ENCODE data around the gene MPDU1. TPM values are rescaled to one million over a fixed set of nuclear protein-coding genes. Genes with fewer than 3 reads are reported as not detected.
"Not testable (repeated sequence)": the region's sequence is repeated elsewhere in the genome, so short reads cannot be mapped to it uniquely, and the experiment has no call there.

The MPDU1 gene
- total RNA-seq, 1 donor from 2014 or later: 167 TPM

DNA sequence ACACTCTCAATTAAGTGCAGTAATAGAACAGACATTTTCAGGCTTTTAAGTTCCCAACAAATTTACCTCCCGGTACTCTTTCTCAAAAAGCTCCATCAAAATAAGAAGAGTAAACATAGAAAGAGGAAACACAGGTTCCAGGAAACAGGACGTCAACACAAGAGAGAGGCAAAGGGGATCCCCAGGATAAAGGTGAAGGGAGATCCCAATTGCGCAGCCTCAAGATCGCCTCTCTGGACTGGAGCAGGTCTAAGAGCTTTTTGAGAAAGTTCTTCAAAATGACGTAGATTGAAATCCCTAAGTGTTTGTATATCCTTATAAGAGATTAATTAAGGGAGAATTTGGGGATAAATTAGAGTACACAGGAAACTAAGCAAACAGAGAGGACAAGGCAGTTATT lies 35.0 kb downstream of the MPDU1 start:
- Histone ChIP-seq H3K9ac (no peak overlapping the region), H4K20me1 (ENCODE audit: low read depth) (peaks cover 5% of the 10 kb centered on the region), H3K4me1 (peaks cover 1% of the 10 kb centered on the region), H3K27me3 (no peaks in the 10 kb centered on the region), H3K36me3 (no peaks in the 10 kb centered on the region), H3K9me3 (ENCODE audit: low read depth) (no peaks in the 10 kb centered on the region), H2AFZ (replicated peaks) (no peak overlapping the region), H3K4me2 (no peak overlapping the region), H3F3A (ENCODE audit: low read depth) (peaks cover 17% of the 10 kb centered on the region), H3K4me3 (no peak overlapping the region), H3K27ac (no peak overlapping the region), H3K79me2 (ENCODE audit: low read depth) (peaks cover 8% of the 10 kb centered on the region)
- H3K4me3 Mint-ChIP-seq: no peak overlapping the region
- DNase-seq (ENCODE audit: low spot score): no peak
- H3K9me3 Mint-ChIP-seq: no peaks in the 10 kb centered on the region
- peaks cover 4% of the 10 kb centered on the region for H3K27me3 Mint-ChIP-seq (ENCODE audit: insufficient read depth, low read depth)
- peaks cover 5% of the 10 kb centered on the region for H3K4me1 Mint-ChIP-seq
- no peak overlapping the region for H3K27ac Mint-ChIP-seq
- TF ChIP-seq EZH2 (IDR thresholded peaks at IDR 0.05): no peak
- no peak for TF ChIP-seq EZH2phosphoT487 (IDR thresholded peaks at IDR 0.05)
- TF ChIP-seq, protein P1, sequence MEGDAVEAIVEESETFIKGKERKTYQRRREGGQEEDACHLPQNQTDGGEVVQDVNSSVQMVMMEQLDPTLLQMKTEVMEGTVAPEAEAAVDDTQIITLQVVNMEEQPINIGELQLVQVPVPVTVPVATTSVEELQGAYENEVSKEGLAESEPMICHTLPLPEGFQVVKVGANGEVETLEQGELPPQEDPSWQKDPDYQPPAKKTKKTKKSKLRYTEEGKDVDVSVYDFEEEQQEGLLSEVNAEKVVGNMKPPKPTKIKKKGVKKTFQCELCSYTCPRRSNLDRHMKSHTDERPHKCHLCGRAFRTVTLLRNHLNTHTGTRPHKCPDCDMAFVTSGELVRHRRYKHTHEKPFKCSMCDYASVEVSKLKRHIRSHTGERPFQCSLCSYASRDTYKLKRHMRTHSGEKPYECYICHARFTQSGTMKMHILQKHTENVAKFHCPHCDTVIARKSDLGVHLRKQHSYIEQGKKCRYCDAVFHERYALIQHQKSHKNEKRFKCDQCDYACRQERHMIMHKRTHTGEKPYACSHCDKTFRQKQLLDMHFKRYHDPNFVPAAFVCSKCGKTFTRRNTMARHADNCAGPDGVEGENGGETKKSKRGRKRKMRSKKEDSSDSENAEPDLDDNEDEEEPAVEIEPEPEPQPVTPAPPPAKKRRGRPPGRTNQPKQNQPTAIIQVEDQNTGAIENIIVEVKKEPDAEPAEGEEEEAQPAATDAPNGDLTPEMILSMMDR (IDR thresholded peaks at IDR 0.05): no peak
- H3K36me3 Mint-ChIP-seq: no peaks in the 10 kb centered on the region

DNA sequence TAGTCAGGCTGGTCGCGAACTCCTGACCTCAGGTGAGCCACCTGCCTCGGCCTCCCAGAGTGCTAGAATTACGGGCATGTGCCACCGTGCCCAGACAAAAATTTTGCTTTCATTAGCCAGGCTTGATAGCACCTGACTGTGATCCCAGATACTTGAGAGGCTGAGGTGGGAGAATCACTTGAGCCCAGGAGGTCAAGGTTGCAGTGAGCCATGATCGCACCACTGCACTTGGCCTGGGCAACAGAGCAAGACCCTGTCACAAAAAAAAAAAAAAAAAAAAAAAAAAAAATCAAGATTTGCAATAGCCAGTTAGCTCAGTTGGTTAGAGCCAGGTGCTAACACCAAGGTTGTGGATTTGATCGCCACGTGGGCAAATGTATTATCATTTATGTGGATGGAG lies 37.2 kb downstream of the MPDU1 start:
- Histone ChIP-seq H3F3A (ENCODE audit: low read depth) (peaks cover 3% of the 10 kb centered on the region), H3K27ac (no peak overlapping the region), H3K9me3 (ENCODE audit: low read depth) (no peaks in the 10 kb centered on the region), H3K79me2 (ENCODE audit: low read depth) (no peaks in the 10 kb centered on the region), H2AFZ (replicated peaks) (no peak overlapping the region), H3K36me3 (no peaks in the 10 kb centered on the region), H3K4me1 (no peaks in the 10 kb centered on the region), H3K9ac (no peak overlapping the region), H3K27me3 (no peaks in the 10 kb centered on the region), H4K20me1 (ENCODE audit: low read depth) (no peaks in the 10 kb centered on the region), H3K4me3 (no peak overlapping the region), H3K4me2 (no peak overlapping the region)
- Mint-ChIP-seq H3K9me3 (no peaks in the 10 kb centered on the region), H3K4me3 (no peak overlapping the region), H3K36me3 (no peaks in the 10 kb centered on the region), H3K4me1 (no peaks in the 10 kb centered on the region), H3K27ac (no peak overlapping the region), H3K27me3 (ENCODE audit: insufficient read depth, low read depth) (peaks cover 6% of the 10 kb centered on the region)
- DNase-seq (ENCODE audit: low spot score): no peak
- TF ChIP-seq EZH2 (IDR thresholded peaks at IDR 0.05) (no peak), EZH2phosphoT487 (IDR thresholded peaks at IDR 0.05) (no peak)
- TF ChIP-seq, protein P1 (IDR thresholded peaks at IDR 0.05): no peak

DNA sequence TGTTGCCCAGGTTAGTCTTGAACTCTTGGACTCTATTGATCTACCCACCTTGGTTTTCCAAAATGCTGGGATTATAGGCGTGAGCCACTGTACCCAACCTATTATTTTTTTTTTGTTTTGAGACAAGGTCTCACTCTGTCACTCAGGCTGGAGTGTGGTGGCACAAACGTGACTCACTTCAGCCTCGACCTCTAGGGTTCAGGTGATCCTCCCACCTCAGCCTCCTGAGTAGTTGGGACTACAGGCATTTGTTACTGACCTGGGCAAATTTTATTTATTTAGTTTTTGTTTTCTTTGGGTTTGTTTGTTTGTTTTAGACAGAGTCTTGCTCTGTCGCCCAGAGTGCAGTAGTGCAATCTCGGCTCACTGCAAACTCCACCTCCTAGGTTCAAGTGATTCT lies 40.0 kb downstream of the MPDU1 start:
- Histone ChIP-seq H3K27me3 (no peaks in the 10 kb centered on the region), H3K4me2 (no peak overlapping the region), H3K27ac (no peak overlapping the region), H3K9me3 (ENCODE audit: low read depth) (no peaks in the 10 kb centered on the region), H4K20me1 (ENCODE audit: low read depth) (no peaks in the 10 kb centered on the region), H3K9ac (no peak overlapping the region), H3K36me3 (no peaks in the 10 kb centered on the region), H3K4me3 (no peak overlapping the region), H3K79me2 (ENCODE audit: low read depth) (no peaks in the 10 kb centered on the region), H3F3A (ENCODE audit: low read depth) (peaks cover 13% of the 10 kb centered on the region), H2AFZ (replicated peaks) (no peak overlapping the region), H3K4me1 (peaks cover 4% of the 10 kb centered on the region)
- Mint-ChIP-seq H3K4me1 (peaks cover 9% of the 10 kb centered on the region), H3K36me3 (peaks cover 6% of the 10 kb centered on the region), H3K9me3 (peaks cover 2% of the 10 kb centered on the region), H3K27ac (no peak overlapping the region), H3K27me3 (ENCODE audit: insufficient read depth, low read depth) (peaks cover 9% of the 10 kb centered on the region), H3K4me3 (no peak overlapping the region)
- DNase-seq (ENCODE audit: low spot score): no peak
- TF ChIP-seq EZH2 (IDR thresholded peaks at IDR 0.05) (no peak), EZH2phosphoT487 (IDR thresholded peaks at IDR 0.05) (no peak)
- TF ChIP-seq, protein P1 (IDR thresholded peaks at IDR 0.05): no peak

DNA sequence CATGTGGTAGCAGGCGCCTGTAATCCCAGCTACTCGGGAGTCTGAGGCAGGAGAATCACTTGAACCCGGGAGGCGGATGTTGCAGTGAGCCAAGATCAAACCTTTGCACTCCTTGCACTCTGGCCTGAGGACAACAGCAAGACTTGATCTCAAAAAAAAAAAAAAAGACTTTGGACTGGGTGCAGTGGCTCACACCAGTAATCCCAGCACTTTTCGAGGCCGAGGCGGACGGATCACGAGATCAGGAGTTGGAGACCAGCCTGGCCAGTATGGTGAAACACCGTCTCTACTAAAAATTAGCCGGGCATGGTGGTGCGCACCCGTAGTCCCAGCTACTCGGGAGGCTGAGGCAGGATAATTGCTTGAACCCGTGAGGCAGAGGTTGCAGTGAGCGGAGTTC lies 42.1 kb downstream of the MPDU1 start:
- Mint-ChIP-seq H3K4me3 (peak overlapping the region; percentile 57), H3K4me1 (peaks cover 22% of the 10 kb centered on the region), H3K27me3 (ENCODE audit: insufficient read depth, low read depth) (peaks cover 12% of the 10 kb centered on the region)
- not testable (repeated sequence) for H4K20me1 ChIP-seq (ENCODE audit: low read depth); H3K27me3 ChIP-seq; H3K4me1 ChIP-seq; H3K36me3 ChIP-seq; H3K9ac ChIP-seq; DNase-seq (ENCODE audit: low spot score); H3K9me3 Mint-ChIP-seq; H3K79me2 ChIP-seq (ENCODE audit: low read depth); H3K27ac Mint-ChIP-seq; H3K36me3 Mint-ChIP-seq; H3K4me2 ChIP-seq; H3K4me3 ChIP-seq; H3K27ac ChIP-seq; H2AFZ ChIP-seq (replicated peaks); H3K9me3 ChIP-seq (ENCODE audit: low read depth)
- peaks cover 13% of the 10 kb centered on the region for H3F3A ChIP-seq (ENCODE audit: low read depth)

Measured in neural progenitor cell (in vitro differentiated cells).